ENCODE results near the gene HACL1. TPM values are rescaled to one million over a fixed set of nuclear protein-coding genes. Genes with fewer than 3 reads are reported as not detected.

The HACL1 gene
- total RNA-seq, 1 donor from 2014 or later: 13.8 TPM

DNA sequence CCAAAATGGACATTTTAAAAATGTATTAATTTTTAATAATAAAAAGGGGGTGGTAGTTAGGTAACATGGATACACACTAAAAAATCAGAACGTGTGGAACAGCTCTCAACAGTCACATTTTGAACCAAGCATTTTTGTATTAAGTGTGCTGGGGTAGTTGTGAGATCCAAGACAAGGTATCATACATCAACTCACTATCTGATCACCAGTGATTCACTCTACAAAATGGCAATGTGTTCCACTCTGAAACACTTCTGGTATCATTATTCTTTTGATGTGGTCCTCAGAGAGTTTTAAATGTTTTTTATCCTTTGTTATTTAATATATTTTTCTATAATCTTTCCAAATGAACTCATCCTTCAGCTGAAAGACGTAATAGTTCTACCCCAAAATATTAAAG is 5.4 kb downstream of the HACL1 start:
- intact Hi-C loops (cut with DNase I): no loop called here
- Histone ChIP-seq H3K9me3 (no peaks in the 10 kb centered on the region), H3K4me1 (peaks cover 0 to 13% of the 10 kb centered on the region in 2 donors), H3K4me3 (no peak overlapping the region), H3K36me3 (peaks cover 12 to 29% of the 10 kb centered on the region in 2 donors), H3K27me3 (no peaks in the 10 kb centered on the region), H3K27ac (no peak overlapping the region)
- DNase-seq (ENCODE audit: low spot score in 2 of 2): no peak
- TF ChIP-seq, protein P1, sequence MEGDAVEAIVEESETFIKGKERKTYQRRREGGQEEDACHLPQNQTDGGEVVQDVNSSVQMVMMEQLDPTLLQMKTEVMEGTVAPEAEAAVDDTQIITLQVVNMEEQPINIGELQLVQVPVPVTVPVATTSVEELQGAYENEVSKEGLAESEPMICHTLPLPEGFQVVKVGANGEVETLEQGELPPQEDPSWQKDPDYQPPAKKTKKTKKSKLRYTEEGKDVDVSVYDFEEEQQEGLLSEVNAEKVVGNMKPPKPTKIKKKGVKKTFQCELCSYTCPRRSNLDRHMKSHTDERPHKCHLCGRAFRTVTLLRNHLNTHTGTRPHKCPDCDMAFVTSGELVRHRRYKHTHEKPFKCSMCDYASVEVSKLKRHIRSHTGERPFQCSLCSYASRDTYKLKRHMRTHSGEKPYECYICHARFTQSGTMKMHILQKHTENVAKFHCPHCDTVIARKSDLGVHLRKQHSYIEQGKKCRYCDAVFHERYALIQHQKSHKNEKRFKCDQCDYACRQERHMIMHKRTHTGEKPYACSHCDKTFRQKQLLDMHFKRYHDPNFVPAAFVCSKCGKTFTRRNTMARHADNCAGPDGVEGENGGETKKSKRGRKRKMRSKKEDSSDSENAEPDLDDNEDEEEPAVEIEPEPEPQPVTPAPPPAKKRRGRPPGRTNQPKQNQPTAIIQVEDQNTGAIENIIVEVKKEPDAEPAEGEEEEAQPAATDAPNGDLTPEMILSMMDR (IDR thresholded peaks at IDR 0.05): no peak

DNA sequence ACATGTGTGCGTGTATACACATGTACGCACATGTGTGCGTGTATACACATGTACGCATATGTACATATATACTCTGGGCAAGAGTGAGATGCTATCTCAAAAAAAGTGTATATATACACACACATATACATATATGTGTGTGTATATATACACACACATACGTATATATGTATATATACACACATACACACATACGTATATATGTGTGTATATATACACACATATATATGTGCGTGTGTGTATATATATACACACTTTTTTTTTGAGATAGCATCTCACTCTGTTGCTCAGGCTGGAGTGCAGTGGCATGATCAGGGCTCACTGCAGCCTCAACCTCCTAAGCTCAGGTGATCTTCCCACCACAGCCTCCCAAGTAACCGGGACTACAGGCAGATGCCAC is 8.4 kb downstream of the HACL1 start:
- Histone ChIP-seq H3K36me3 (peaks cover 19 to 51% of the 10 kb centered on the region in 2 donors), H3K27me3 (no peaks in the 10 kb centered on the region), H3K9me3 (no peaks in the 10 kb centered on the region), H3K4me1 (no peaks in the 10 kb centered on the region), H3K4me3 (no peak overlapping the region), H3K27ac (no peak overlapping the region)
- TF ChIP-seq, protein P1 (IDR thresholded peaks at IDR 0.05): no peak
- intact Hi-C loops (cut with DNase I): no loop called here
- no peak for DNase-seq (ENCODE audit: low spot score in 2 of 2)

DNA sequence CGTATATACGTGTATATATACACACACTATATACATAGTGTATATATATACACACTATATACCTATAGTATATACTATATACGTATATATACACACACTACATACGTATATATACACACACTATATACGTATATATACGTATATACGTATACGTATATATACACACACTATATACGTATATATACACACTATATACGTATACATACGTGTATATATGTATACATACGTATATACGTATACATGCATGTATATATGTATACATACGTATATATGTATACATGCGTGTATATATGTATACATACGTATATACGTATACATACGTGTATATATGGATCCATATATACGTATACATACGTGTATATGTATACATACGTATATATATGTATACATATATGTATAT is 9.4 kb downstream of the HACL1 start:
- intact Hi-C loops (cut with DNase I): no loop called here
- no peaks in the 10 kb centered on the region for H3K9me3 ChIP-seq
- no peak overlapping the region for H3K27ac ChIP-seq
- TF ChIP-seq, protein P1 (IDR thresholded peaks at IDR 0.05): no peak
- H3K4me3 ChIP-seq: no peak overlapping the region
- H3K27me3 ChIP-seq: no peaks in the 10 kb centered on the region
- no peaks in the 10 kb centered on the region for H3K4me1 ChIP-seq
- H3K36me3 ChIP-seq: peaks cover 19 to 55% of the 10 kb centered on the region in 2 donors
- no peak for DNase-seq (ENCODE audit: low spot score in 2 of 2)

DNA sequence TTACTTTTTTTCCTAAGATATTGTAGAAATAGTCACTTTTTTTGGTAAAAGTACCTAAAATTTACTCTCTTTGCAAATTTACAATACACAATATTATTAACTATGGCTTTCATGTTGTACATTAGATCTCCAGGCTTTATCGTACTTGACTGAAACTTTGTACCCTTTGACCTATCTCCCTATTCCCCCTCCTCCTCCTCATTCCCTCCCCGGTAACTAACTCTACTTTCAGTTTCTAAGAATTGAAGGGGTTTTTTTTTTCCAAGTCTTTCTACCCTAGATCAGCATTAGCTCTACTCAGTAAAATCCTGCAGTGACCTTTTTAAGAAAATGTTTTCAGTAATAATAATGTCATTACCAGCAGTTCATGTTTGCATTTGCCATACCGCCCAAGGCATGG is 10.1 kb downstream of the HACL1 start:
- TF ChIP-seq, protein P1 (IDR thresholded peaks at IDR 0.05): no peak
- Histone ChIP-seq H3K27ac (no peak overlapping the region), H3K9me3 (no peaks in the 10 kb centered on the region), H3K4me3 (no peak overlapping the region), H3K4me1 (no peaks in the 10 kb centered on the region), H3K36me3 (peaks cover 19 to 62% of the 10 kb centered on the region in 2 donors), H3K27me3 (no peaks in the 10 kb centered on the region)
- no peak for DNase-seq (ENCODE audit: low spot score in 2 of 2)
- intact Hi-C loops (cut with DNase I): no loop called here

DNA sequence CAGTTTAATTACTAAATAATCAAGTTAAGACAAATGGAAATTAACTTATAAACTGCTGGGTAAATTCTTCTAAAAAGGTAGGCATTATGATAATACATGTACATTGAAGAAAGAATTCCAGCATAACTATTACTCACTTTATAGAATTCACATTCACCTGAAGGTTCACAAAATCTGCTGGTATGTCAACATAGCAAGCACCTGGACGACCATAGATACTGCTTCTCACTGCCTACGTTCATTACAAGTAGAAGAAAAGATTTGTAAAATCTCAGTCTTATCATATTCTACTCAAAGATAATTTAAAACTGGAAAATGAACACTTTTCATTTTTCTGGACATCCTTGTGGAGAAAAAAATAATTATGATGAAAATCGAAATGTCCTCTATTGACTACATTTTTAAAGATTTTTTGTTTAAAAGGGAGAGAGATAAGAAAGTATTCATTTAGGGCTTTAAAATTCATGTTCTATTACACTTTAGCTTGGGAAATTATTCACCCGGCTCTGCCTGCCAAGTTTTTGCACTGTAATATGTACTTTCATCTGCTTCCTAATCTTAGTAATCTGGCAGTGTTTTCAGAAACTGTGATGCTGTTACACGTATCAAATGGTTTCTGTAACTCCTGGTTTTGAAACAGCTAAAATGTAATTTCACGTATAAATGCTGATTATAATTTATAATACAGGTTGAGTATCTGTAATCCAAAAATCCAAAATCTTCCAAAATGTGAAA is 16.1 kb downstream of the HACL1 start:
- TF ChIP-seq, protein P1 (IDR thresholded peaks at IDR 0.05): no peak
- no peaks in the 10 kb centered on the region for H3K4me1 ChIP-seq
- H3K36me3 ChIP-seq: peaks cover 16 to 67% of the 10 kb centered on the region in 2 donors
- DNase-seq (ENCODE audit: low spot score in 2 of 2): no peak
- peak overlapping the region in 1 of 2 donors; percentile 17 for H3K27ac ChIP-seq
- intact Hi-C loops (cut with DNase I): no loop called here
- H3K9me3 ChIP-seq: no peaks in the 10 kb centered on the region
- H3K27me3 ChIP-seq: no peaks in the 10 kb centered on the region
- H3K4me3 ChIP-seq: no peak overlapping the region

Data from ascending aorta (tissue), 2 donors.